ENCODE results near the gene ADGRV1.

DNA sequence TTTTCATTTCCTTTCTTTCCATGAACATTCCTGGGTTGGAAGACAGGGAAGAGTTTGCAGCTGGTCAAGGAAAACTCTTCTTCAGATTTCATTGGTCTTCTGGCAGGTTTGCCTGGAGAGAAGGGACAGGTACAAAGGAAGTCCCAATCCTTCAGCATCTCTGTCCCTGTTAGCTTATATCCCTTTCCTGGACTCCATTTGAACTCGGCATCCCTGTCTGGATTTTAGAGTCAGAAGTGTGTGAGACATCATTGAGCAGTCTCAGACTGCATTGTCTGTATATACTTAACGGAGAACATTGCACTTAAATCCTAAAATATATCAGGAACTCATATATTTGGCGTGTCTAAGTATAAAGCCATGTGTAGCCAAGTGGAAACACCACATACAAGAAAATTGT lies 54.9 kb downstream of the ADGRV1 start:
- TF ChIP-seq, protein P1, sequence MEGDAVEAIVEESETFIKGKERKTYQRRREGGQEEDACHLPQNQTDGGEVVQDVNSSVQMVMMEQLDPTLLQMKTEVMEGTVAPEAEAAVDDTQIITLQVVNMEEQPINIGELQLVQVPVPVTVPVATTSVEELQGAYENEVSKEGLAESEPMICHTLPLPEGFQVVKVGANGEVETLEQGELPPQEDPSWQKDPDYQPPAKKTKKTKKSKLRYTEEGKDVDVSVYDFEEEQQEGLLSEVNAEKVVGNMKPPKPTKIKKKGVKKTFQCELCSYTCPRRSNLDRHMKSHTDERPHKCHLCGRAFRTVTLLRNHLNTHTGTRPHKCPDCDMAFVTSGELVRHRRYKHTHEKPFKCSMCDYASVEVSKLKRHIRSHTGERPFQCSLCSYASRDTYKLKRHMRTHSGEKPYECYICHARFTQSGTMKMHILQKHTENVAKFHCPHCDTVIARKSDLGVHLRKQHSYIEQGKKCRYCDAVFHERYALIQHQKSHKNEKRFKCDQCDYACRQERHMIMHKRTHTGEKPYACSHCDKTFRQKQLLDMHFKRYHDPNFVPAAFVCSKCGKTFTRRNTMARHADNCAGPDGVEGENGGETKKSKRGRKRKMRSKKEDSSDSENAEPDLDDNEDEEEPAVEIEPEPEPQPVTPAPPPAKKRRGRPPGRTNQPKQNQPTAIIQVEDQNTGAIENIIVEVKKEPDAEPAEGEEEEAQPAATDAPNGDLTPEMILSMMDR (IDR thresholded peaks at IDR 0.05): no peak
- no peak for TF ChIP-seq POLR2A (IDR thresholded peaks at IDR 0.05)
